Liver (tissue), 3 donors: ENCODE results near the gene DUSP14.

Experiments used
- CTCF ChIP-seq: fragments of 150-350 bp; IDR thresholded peaks from 2 replicates; pipeline ENCODE4 v1.5.1; 2017; ENCODE audit warnings: improper control_type of control experiment, low read depth, low read length; ENCODE audit not compliant: missing input control
- EGR1 ChIP-seq, 2 donors: IDR thresholded peaks; 2 replicates each; pipeline ENCODE4 v1.6.1; 2016 to 2018; ENCODE audit warnings: antibody characterized with exemption in 2 of 2, low read depth in 2 of 2
- GABPA ChIP-seq, 2 donors: IDR thresholded peaks in 1 of 2; conservative IDR thresholded peaks in 1 of 2; 2 replicates each; pipeline ENCODE4 v1.6.1; 2016; ENCODE audit warnings: antibody characterized with exemption in 2 of 2, mild to moderate bottlenecking in 1 of 2, moderate library complexity in 1 of 2
- HNF4A ChIP-seq, 2 donors: conservative IDR thresholded peaks; 2 replicates each; pipeline ENCODE4 v1.6.1; 2016; ENCODE audit warnings: antibody characterized with exemption in 2 of 2, mild to moderate bottlenecking in 2 of 2
- HNF4G ChIP-seq: IDR thresholded peaks from 2 replicates; pipeline ENCODE4 v1.6.1; 2016; ENCODE audit warnings: antibody characterized with exemption
- JUND ChIP-seq, 2 donors: IDR thresholded peaks; 2 replicates each; pipeline ENCODE4 v1.6.1; 2016; ENCODE audit warnings: antibody characterized with exemption in 2 of 2
- MAX ChIP-seq: IDR thresholded peaks from 2 replicates; pipeline ENCODE4 v1.6.1; 2016; ENCODE audit warnings: antibody characterized with exemption
- REST ChIP-seq: IDR thresholded peaks from 2 replicates; pipeline ENCODE4 v1.6.1; 2016; ENCODE audit warnings: antibody characterized with exemption, mild to moderate bottlenecking
- TAF1 ChIP-seq: conservative IDR thresholded peaks from 2 replicates; pipeline ENCODE4 v1.6.1; 2016; ENCODE audit warnings: antibody characterized with exemption, mild to moderate bottlenecking
- YY1 ChIP-seq: IDR thresholded peaks from 2 replicates; pipeline ENCODE4 v1.6.1; 2016; ENCODE audit warnings: antibody characterized with exemption, mild to moderate bottlenecking
- ZBTB33 ChIP-seq: IDR thresholded peaks from 2 replicates; pipeline ENCODE4 v1.6.1; 2016; ENCODE audit warnings: antibody characterized with exemption
- TF ChIP-seq, protein P1 (sequence below): IDR thresholded peaks from 2 replicates; pipeline ENCODE4 v1.6.1; 2016; ENCODE audit warnings: antibody characterized with exemption
- donor health status: healthy.
- donor health status: healthy.

- TF ChIP-seq ZBTB33 (no peak), CTCF (no peak), YY1 (no peak), REST (no peak), GABPA (IDR thresholded peaks at IDR 0.05 in 1 of 2, conservative IDR thresholded peaks at IDR 0.05 in 1 of 2) (no peak), EGR1 (IDR thresholded peaks at IDR 0.05; ENCODE audit: low read depth in 2 of 2) (no peak), TAF1 (no peak), HNF4A (conservative IDR thresholded peaks at IDR 0.05) (no peak), JUND (IDR thresholded peaks at IDR 0.05) (no peak), MAX (no peak), HNF4G (no peak)
- TF ChIP-seq, protein P1, sequence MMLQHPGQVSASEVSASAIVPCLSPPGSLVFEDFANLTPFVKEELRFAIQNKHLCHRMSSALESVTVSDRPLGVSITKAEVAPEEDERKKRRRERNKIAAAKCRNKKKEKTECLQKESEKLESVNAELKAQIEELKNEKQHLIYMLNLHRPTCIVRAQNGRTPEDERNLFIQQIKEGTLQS = no peak
Observed at GRCh38 chr17:37470181-37470580, 19.5 kb upstream of the DUSP14 start.
